Aorta (tissue), 5 donors: ENCODE data around the gene DSCAM. TPM values are rescaled to one million over a fixed set of nuclear protein-coding genes. Genes with fewer than 3 reads are reported as not detected.

ENCODE experiments used
- ATAC-seq: fragments of 200-7000 bp; cut with Tn5 transposase; one replicate; pipeline ENCODE4 v1.9.1; 2022; ENCODE audit warnings: moderate library complexity; ENCODE audit not compliant: low FRiP score
- DNase-seq, 2 donors: peaks; one replicate each; pipeline ENCODE4 v3.0.0-alpha.2; 2020
- H3K27ac ChIP-seq, 2 donors: one replicate each; pipeline ENCODE4 v1.5.1; 2013; ENCODE audit warnings: low read length in 2 of 2, mild to moderate bottlenecking in 2 of 2, moderate library complexity in 2 of 2, control low read depth in 1 of 2, inconsistent platforms in 1 of 2, low read depth in 1 of 2
- H3K27me3 ChIP-seq, 2 donors: one replicate each; pipeline ENCODE4 v1.6.1; 2013; ENCODE audit warnings: control low read depth in 1 of 2, low read length in 1 of 2, mild to moderate bottlenecking in 1 of 2, moderate library complexity in 1 of 2; ENCODE audit not compliant: insufficient read depth in 2 of 2, control insufficient read depth in 1 of 2
- H3K36me3 ChIP-seq, 2 donors: one replicate each; pipeline ENCODE4 v1.6.1; 2013; ENCODE audit warnings: control low read depth in 1 of 2, low read length in 1 of 2, mild to moderate bottlenecking in 1 of 2; ENCODE audit not compliant: insufficient read depth in 2 of 2, control insufficient read depth in 1 of 2
- H3K4me1 ChIP-seq, 2 donors: one replicate each; pipeline ENCODE4 v1.6.1; 2013; ENCODE audit warnings: low read length in 2 of 2, control low read depth in 1 of 2, mild to moderate bottlenecking in 1 of 2, moderate library complexity in 1 of 2; ENCODE audit not compliant: insufficient read depth in 2 of 2, control insufficient read depth in 1 of 2
- H3K4me3 ChIP-seq, 2 donors: one replicate each; pipeline ENCODE4 v1.5.1; 2013; ENCODE audit warnings: low read length in 2 of 2, control low read depth in 1 of 2, mild to moderate bottlenecking in 1 of 2
- H3K9me3 ChIP-seq: one replicate; pipeline ENCODE4 v1.6.1; 2013; ENCODE audit warnings: mild to moderate bottlenecking, low read length; ENCODE audit not compliant: control insufficient read depth
- WGBS, 2 donors: extraction: QIAGEN DNeasy Blood & Tissue Kit; methylation state at CpG; one replicate each; pipeline ENCODE4 v1.1.7; 2013; 5-methylcytosine and 5-hydroxymethylcytosine counted together
- intact Hi-C, 2 donors: fragments of 100-400 bp; cut with DNase I; formaldehyde crosslinking; loops; one replicate each; pipeline versions ENCODE4 v1.14.2 to v1.15.0; 2022
- polyA plus RNA-seq, 2 donors: library from polyadenylated mRNA; stranded (reverse); fragments of 200-250 nt; gene quantifications; one replicate each; pipeline ENCODE4 v1.2.3, GENCODE V29; 2013
- total RNA-seq, 2 donors: library from RNA; stranded (reverse); fragmentation: NEBNext Ultra II Directional; extraction: Animal tissue kit (Norgen Biotek cat#: 25700); gene quantifications; one replicate each; pipeline ENCODE4 v1.2.1, GENCODE V29; 2021
- donor health status: healthy with polysubstance abuse.
- donor health status: Bipolar disorder and iron deficiency.
- donor health status: DM: no; HTN: no; CAD: no.
- donor health status: DM: no; HTN: no; CAD: no.
- donor health status: DM: yes; HTN: yes; CAD: no.

DSCAM gene
- total and polyA plus RNA-seq, 4 donors: not detected

DNA sequence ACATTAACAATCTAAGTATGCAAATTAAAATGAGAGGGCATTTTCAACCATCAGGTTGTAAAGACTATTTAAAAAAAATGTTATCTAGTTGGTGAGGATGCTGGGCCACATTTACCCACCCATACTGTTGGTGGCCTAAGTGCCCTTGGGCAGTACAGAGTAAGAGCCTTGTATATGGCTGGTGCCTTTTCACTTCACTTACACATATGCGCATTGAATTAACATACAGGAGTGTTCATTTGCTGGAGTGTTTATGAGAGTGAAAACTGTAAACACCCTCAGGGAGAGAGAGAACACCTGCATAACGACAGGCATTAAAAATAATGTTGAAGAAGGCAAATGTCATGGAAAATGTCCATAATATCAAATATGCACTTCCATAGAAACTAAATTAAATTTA, 552.6 kb downstream of the DSCAM start:
- DNase-seq (no peak), ATAC-seq (no peak)
- H3K27me3 ChIP-seq: no peaks in the 10 kb centered on the region
- intact Hi-C loops: no loop called here
- no peaks in the 10 kb centered on the region for H3K9me3 ChIP-seq
- H3K4me3 ChIP-seq: no peak overlapping the region
- 81 to 87% methylated on average over 2 of the region's 2 CpGs for WGBS, 2 donors
- H3K4me1 ChIP-seq: no peaks in the 10 kb centered on the region
- H3K36me3 ChIP-seq: no peaks in the 10 kb centered on the region
- H3K27ac ChIP-seq: no peak overlapping the region

DNA sequence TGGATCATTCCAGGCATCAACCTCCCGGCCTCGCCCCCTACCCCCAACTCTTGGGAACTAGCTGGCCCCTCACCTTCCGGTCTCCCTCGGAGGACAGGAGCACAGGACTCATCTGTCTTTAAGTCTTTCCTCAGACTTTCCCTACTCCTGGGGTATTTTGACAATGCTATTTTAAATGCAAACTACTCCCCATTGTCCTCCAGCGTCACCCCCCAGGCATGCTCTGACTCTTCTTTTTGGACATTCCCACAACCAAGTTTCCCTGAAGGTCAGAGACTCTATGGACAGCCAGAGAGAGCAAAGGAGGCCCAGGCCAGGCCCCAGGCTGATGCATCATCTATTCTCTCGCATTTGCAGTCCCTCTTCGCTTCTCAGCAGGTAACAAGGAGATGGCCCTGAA, 555.4 kb downstream of the DSCAM start:
- Histone ChIP-seq H3K4me3 (no peak overlapping the region), H3K27ac (no peak overlapping the region), H3K9me3 (peaks cover 1% of the 10 kb centered on the region), H3K4me1 (no peaks in the 10 kb centered on the region), H3K27me3 (no peaks in the 10 kb centered on the region), H3K36me3 (no peaks in the 10 kb centered on the region)
- intact Hi-C loops: no loop called here
- DNase-seq: no peak
- WGBS, 2 donors: 60 to 70% methylated on average over 7 of the region's 7 CpGs
- no peak for ATAC-seq

DNA sequence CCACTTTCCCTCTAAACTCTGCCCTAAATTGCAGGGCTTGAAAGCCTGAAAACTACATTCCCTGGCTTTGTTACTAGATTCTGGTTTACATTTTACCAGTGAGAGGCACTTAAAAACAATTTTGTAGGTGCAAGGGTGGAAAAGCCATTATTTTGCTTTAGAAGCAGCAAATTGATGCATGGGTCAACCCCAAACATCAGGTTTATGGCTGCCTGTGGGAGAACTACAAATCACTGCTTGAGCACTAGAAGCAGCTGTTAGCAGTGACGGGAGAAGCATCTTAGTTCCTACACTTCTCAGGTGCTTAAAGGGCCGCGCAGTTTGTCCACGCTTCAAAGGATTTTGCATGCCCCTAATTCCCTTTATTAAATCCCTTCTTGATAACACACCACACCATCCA, 562.5 kb downstream of the DSCAM start:
- DNase-seq (no peak), ATAC-seq (no peak)
- intact Hi-C loops: no loop called here
- Histone ChIP-seq H3K27me3 (no peaks in the 10 kb centered on the region), H3K4me3 (no peak overlapping the region), H3K9me3 (peaks cover 1% of the 10 kb centered on the region), H3K27ac (no peak overlapping the region), H3K36me3 (no peaks in the 10 kb centered on the region), H3K4me1 (no peaks in the 10 kb centered on the region)
- WGBS, 2 donors: 68 to 74% methylated on average over 4 of the region's 4 CpGs

DNA sequence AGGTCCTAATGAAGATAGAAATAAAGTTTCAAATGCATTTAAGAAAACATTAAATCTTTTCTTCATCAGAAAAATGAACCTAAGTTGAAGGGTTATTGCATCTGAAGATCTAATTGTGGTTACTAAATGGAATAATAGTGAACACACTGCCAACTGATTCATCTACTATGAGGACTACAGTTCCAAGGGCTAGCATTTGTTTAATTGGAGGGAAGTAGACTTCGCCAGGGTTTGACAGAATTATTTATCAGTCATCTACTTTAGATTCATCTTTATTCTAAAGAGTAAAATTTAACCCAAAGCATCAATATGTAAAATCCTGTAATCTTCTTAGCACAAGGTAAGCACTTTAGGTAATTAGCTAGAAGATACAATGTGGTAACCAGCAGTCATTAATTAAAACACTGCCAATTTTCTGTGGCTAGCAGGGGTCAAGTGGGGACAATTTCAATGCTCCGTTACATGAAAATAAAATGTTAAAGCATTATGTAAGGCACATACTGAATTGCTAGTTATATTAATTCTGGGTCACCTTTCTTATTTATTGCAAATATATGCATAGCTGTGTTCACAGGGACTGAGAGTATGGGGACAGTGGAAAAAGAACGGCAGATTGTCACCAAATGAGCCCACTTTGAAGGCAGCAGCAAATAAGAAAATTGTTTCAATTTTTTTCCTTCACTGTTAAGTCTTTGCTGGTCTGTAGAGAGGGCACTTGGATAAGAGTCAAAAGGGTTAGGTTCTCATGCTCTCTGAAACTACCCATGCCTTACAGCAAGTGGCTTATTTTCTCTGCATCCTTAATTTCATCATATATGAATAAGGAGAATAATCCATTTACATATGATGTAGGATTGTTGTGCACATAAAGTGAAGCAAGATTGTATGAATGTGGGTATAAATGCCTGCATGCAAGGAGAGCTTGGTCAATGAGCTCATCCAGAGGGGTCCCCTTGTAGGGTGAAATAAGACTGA, 563.8 kb downstream of the DSCAM start:
- no peak for ATAC-seq
- no peaks in the 10 kb centered on the region for H3K36me3 ChIP-seq
- no peak overlapping the region for H3K4me3 ChIP-seq
- H3K9me3 ChIP-seq: peaks cover 1% of the 10 kb centered on the region
- intact Hi-C loops: no loop called here
- H3K27ac ChIP-seq: no peak overlapping the region
- DNase-seq: no peak
- H3K27me3 ChIP-seq: no peaks in the 10 kb centered on the region
- H3K4me1 ChIP-seq: no peaks in the 10 kb centered on the region
- WGBS, 2 donors: 71 to 74% methylated on average over 3 of the region's 3 CpGs

DNA sequence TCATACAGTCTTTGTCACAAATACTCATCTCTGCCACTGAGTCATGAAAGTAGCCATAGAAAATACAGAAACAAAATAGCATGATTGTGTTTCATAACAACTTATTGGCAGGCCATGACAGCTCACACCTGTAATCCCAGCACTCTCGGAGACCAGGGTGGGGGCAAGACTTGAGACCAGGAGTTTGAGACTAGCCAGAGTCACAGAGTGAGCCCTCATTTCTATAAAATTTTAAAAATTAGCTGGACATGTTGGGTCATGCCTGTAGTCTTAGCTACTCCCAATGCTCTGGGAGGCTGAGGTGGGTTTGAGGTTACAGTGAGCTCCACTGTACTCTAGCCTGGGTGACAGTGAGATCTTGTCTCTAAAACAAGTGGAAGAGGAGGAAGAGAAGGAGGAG, 568.6 kb downstream of the DSCAM start:
- Histone ChIP-seq H3K4me1 (no peaks in the 10 kb centered on the region), H3K36me3 (no peaks in the 10 kb centered on the region), H3K4me3 (no peak overlapping the region), H3K27me3 (no peaks in the 10 kb centered on the region), H3K9me3 (no peaks in the 10 kb centered on the region), H3K27ac (no peak overlapping the region)
- intact Hi-C loops: no loop called here
- ATAC-seq (no peak), DNase-seq (no peak)
- 79 to 86% methylated on average over 1 of the region's 1 CpG for WGBS, 2 donors

DNA sequence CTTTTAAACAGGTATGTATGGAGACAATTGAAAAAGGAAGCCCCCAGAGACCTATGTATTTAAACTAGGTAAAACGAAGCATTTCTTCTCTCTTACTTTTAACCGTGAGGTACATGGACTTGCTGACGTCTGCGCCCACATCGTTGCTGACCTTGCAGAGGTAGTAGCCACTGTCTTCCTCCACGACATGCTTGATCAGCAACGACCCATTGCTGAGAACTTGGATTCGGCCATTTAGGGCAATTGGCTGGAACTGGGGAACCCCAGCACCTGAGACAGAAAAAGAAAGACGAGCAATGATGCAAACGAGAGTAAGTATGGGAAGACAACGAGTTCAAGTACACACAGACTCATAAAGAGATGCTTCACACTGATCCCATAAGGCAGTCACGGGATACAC, 571.0 kb downstream of the DSCAM start:
- H3K36me3 ChIP-seq: no peaks in the 10 kb centered on the region
- ATAC-seq (no peak), DNase-seq (no peak)
- 78 to 80% methylated on average over 12 of the region's 12 CpGs for WGBS, 2 donors
- no peak overlapping the region for H3K27ac ChIP-seq
- no peak overlapping the region for H3K4me3 ChIP-seq
- intact Hi-C loops: no loop called here
- no peaks in the 10 kb centered on the region for H3K9me3 ChIP-seq
- no peaks in the 10 kb centered on the region for H3K27me3 ChIP-seq
- H3K4me1 ChIP-seq: no peaks in the 10 kb centered on the region

DNA sequence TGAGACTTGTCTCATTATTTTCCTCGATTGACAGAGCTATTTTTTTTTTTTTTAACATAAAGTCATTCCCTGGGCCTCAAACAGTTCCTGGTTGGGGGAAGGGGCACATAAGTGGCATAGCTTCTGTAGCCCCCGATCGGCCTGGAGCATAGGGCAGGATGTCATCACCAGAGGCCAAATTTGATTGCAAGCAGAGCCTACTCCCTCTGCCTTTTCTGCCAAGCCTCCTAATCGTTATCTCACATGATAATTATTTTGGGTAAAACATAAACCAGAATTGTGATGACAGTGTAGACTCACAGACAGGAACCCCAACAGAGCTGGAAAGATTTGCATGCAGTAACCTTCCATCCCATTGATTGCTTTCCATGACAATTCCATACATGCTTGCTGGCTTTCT, 574.9 kb downstream of the DSCAM start:
- H3K9me3 ChIP-seq: no peaks in the 10 kb centered on the region
- H3K4me3 ChIP-seq: no peak overlapping the region
- intact Hi-C loops: no loop called here
- WGBS, 2 donors: 41 to 49% methylated on average over 4 of the region's 4 CpGs
- ATAC-seq: no peak
- H3K4me1 ChIP-seq: no peaks in the 10 kb centered on the region
- no peaks in the 10 kb centered on the region for H3K27me3 ChIP-seq
- H3K36me3 ChIP-seq: no peaks in the 10 kb centered on the region
- no peak for DNase-seq
- H3K27ac ChIP-seq: no peak overlapping the region

DNA sequence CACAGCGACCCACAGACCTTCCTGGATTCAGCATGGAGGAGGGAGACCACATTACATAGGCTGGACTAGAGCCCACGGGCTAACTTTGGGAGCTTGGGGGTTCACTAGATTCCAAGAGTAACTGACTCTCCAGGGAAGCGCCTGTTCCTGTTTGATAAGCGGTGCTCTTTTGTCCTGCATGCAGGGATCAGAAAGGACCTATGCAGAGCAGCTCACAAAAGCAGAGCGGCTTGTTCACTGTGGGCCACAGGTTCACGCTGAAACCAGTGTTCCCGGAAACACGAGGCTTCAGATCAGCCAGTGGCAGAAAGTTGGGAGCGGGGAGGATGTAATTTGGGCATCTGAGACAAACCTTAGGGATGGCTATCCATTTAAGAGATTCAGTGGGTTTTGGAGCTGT, 575.8 kb downstream of the DSCAM start:
- ATAC-seq (no peak), DNase-seq (no peak)
- intact Hi-C loops: no loop called here
- Histone ChIP-seq H3K4me1 (no peaks in the 10 kb centered on the region), H3K4me3 (no peak overlapping the region), H3K36me3 (no peaks in the 10 kb centered on the region), H3K27ac (no peak overlapping the region), H3K27me3 (no peaks in the 10 kb centered on the region), H3K9me3 (no peaks in the 10 kb centered on the region)
- 67 to 72% methylated on average over 9 of the region's 9 CpGs for WGBS, 2 donors

DNA sequence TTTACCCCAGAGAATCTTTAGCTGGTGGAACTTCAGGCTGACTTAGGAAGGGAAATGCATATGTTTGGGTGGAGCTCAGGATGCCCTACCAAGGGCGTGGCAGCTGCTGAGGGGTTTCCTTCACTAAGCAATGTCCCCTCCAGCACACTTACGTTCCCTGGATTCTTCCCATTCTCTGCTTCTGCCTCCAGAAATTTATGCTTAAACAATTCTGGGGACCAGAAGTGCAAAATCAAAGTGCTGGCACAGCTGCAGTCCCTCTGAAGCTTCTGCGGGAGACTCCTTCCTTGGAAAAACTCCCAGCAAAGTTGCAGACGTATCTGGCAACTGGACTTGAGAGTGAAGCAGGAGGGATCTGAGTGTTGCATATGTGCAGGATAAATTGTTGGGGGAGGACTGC, 576.9 kb downstream of the DSCAM start:
- intact Hi-C loops: no loop called here
- no peak overlapping the region for H3K4me3 ChIP-seq
- DNase-seq (no peak), ATAC-seq (no peak)
- no peaks in the 10 kb centered on the region for H3K9me3 ChIP-seq
- H3K27me3 ChIP-seq: no peaks in the 10 kb centered on the region
- H3K4me1 ChIP-seq: no peaks in the 10 kb centered on the region
- 43 to 44% methylated on average over 4 of the region's 4 CpGs for WGBS, 2 donors
- H3K27ac ChIP-seq: no peak overlapping the region
- H3K36me3 ChIP-seq: no peaks in the 10 kb centered on the region
